SH-SY5Y (cell line): ENCODE measurements around the gene S1PR1.

Experiments
- GATA2 ChIP-seq: IDR thresholded peaks from 2 replicates; pipeline ENCODE4 v1.6.1; 2011; ENCODE audit warnings: mild to moderate bottlenecking, low read depth, low read length
- GATA3 ChIP-seq: IDR thresholded peaks from 2 replicates; pipeline ENCODE4 v1.6.1; 2011; ENCODE audit warnings: low read depth, mild to moderate bottlenecking, low read length, moderate library complexity

DNA sequence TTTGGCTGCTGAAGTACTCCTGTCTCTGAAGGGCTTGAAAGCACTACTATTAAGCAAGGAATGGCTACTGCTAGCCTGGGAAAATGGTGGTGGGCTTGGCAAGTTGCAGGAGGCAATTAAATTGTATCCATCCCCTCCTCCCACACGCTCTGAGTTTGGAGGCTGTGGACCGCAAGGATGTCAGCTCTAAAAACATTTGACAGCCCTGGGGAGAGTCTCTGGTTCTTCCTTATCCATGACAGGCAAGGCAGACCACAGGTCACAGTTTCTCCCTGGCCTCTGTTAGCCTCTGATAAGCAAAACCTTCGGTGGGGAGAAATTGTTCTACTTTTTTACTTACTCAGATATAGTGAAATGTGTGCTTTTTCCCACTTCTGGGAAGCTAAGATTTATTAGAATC lies 46.6 kb downstream of the S1PR1 start:
- TF ChIP-seq GATA3 = no peak
- no peak for TF ChIP-seq GATA2
